ENCODE data around the gene PDIK1L. TPM values are rescaled to one million over a fixed set of nuclear protein-coding genes. Genes with fewer than 3 reads are reported as not detected.

Gene PDIK1L
- total RNA-seq, 4 donors from 2014 or later, result 14.0 to 16.7 (median 14.4) TPM

DNA sequence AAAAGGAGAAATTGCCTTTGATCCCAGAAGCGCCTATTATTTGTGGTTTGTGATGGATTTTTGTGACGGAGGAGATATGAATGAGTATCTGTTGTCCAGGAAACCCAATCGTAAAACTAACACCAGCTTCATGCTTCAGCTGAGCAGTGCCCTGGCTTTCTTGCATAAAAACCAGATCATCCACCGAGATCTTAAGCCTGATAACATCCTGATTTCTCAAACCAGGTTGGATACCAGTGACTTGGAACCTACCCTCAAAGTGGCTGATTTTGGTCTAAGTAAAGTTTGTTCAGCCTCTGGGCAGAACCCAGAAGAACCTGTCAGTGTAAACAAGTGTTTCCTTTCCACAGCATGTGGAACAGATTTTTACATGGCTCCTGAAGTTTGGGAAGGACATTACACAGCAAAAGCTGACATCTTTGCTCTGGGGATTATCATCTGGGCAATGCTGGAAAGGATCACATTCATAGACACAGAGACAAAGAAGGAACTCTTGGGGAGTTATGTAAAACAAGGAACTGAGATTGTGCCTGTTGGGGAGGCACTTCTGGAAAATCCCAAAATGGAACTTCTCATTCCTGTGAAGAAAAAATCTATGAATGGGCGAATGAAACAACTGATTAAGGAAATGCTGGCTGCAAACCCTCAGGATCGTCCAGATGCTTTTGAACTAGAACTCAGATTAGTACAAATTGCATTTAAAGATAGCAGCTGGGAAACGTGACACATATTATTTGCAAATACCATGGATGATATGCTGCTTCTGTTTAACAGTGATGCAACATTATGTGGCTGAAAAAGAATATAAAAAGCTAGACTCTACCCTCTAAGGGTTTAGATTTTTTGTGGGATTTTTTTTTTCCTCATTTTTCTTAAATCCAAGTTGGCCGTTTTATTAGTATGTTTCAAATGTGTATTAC, 10.5 kb downstream of the PDIK1L start:
- TF ChIP-seq POLR2A (IDR thresholded peaks at IDR 0.05), result no peak
- TF ChIP-seq, protein P1, sequence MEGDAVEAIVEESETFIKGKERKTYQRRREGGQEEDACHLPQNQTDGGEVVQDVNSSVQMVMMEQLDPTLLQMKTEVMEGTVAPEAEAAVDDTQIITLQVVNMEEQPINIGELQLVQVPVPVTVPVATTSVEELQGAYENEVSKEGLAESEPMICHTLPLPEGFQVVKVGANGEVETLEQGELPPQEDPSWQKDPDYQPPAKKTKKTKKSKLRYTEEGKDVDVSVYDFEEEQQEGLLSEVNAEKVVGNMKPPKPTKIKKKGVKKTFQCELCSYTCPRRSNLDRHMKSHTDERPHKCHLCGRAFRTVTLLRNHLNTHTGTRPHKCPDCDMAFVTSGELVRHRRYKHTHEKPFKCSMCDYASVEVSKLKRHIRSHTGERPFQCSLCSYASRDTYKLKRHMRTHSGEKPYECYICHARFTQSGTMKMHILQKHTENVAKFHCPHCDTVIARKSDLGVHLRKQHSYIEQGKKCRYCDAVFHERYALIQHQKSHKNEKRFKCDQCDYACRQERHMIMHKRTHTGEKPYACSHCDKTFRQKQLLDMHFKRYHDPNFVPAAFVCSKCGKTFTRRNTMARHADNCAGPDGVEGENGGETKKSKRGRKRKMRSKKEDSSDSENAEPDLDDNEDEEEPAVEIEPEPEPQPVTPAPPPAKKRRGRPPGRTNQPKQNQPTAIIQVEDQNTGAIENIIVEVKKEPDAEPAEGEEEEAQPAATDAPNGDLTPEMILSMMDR (IDR thresholded peaks at IDR 0.05), result no peak
- no peak overlapping the region for H3K4me3 ChIP-seq (ENCODE audit: low read depth, poor library complexity, severe bottlenecking)
- 54 to 59% methylated on average over 8 of the region's 8 CpGs for WGBS, 2 donors
- intact Hi-C loops (cut with DNase I; ENCODE audit: low total_unique reads), result no loop called here
- DNase-seq (ENCODE audit: low spot score in 2 of 2), result no peak

DNA sequence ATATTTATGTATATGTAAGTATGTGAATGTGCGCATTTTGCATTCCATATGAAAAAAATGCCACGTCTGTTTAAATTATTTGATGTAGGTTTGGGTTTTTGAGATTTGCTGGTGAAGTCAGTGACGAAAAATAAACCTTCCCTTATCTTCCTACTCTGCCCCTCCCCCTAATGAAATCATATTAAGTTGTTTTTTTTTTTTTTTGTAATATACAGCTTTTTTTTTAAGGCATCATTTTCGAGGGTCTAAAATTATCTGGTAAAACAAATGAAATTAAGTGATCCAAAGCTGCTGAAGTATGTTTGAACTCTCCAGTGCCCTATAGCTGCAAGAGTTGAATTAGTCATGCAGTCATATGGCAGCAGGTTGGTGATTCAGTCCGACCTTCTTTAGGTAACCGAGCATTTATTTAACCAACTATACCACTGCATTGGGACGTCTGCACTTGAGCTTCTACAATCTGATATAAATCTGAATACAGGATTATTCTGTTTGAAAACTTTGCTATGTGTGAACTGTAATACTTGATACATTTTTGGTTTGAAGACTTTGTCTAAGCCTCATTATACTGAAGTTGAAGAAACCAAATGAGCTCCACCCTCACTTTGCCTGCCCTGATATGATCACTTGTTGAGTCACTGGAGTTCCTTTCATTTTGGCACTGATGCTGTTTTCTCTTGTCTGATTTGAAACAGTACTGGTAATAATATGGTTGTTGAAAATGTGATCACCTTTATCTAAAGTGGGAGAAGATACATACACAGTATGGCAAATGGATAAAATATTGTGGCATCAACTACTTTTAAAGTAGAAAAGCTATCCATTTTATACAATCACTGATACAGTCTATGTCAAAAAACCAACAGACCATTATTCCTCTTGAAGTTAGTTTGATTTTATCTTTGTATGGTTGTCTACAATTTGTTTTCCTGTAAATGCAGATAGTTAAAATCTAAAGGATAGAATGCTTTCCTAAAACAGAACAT, 11.7 kb downstream of the PDIK1L start:
- no peak overlapping the region for H3K4me3 ChIP-seq (ENCODE audit: low read depth, poor library complexity, severe bottlenecking)
- TF ChIP-seq, protein P1 (IDR thresholded peaks at IDR 0.05), result no peak
- TF ChIP-seq POLR2A (IDR thresholded peaks at IDR 0.05), result no peak
- 64 to 72% methylated on average over 7 of the region's 7 CpGs for WGBS, 2 donors
- no peak for DNase-seq (ENCODE audit: low spot score in 2 of 2)
- intact Hi-C loops (cut with DNase I; ENCODE audit: low total_unique reads), result no loop called here

- WGBS, 2 donors, result 76 to 83% methylated on average over 4 of the region's 4 CpGs
- intact Hi-C loops (cut with DNase I; ENCODE audit: low total_unique reads), result no loop called here
- no peak overlapping the region for H3K4me3 ChIP-seq (ENCODE audit: low read depth, poor library complexity, severe bottlenecking)
- DNase-seq (ENCODE audit: low spot score in 2 of 2), result no peak
- no peak for TF ChIP-seq POLR2A (IDR thresholded peaks at IDR 0.05)
- TF ChIP-seq, protein P1 (IDR thresholded peaks at IDR 0.05), result no peak
Observed at GRCh38 chr1:26124418-26125331, 13.1 kb downstream of the PDIK1L start.

DNA sequence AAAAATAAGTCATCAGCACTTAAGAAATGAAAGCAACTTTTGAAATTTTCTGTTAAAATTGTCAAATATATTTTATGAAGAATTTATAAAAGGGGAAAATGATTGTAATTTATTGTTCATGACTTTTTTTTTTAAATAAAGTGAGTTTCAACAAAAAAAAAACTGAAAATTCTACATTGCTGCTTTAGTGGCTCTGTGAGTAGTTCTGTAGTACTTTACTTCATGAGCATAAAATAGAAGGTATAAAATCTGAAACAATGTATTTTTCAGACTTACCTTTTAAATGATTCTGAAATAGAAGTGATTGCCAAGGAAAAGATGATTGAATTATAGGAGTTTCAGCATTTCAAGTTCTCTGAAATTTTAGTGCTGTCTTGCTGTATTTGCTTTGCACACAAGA, 13.8 kb downstream of the PDIK1L start:
- H3K4me3 ChIP-seq (ENCODE audit: low read depth, poor library complexity, severe bottlenecking), result no peak overlapping the region
- DNase-seq (ENCODE audit: low spot score in 2 of 2), result no peak
- no peak for TF ChIP-seq POLR2A (IDR thresholded peaks at IDR 0.05)
- TF ChIP-seq, protein P1 (IDR thresholded peaks at IDR 0.05), result no peak
- intact Hi-C loops (cut with DNase I; ENCODE audit: low total_unique reads), result no loop called here

GRCh38 chr1:26125946-26126320, 14.3 kb downstream of the PDIK1L start:
- intact Hi-C loops (cut with DNase I; ENCODE audit: low total_unique reads), result no loop called here
- no peak for DNase-seq (ENCODE audit: low spot score in 2 of 2)

More at GRCh38 chr1:26125946-26126320, 14.3 kb downstream of the PDIK1L start:
- 50 to 58% methylated on average over 1 of the region's 1 CpG for WGBS, 2 donors
- no peak overlapping the region for H3K4me3 ChIP-seq (ENCODE audit: low read depth, poor library complexity, severe bottlenecking)
- TF ChIP-seq POLR2A (IDR thresholded peaks at IDR 0.05), result no peak
- TF ChIP-seq, protein P1 (IDR thresholded peaks at IDR 0.05), result no peak
